ENCODE measurements around the gene ZNF383.
"Not testable (repeated sequence)": the region's sequence is repeated elsewhere in the genome, so short reads cannot be mapped to it uniquely, and the experiment has no call there.

ZNF383 gene

GRCh38 chr19:37217775-37218591, at the start of gene ZNF383:
TSS of gene ZNF383 (plus strand) at chr19:37218214. CDS start at chr19:37230454, 12,240 bp downstream.
- DNase-seq (ENCODE audit: low read depth in 2 of 2): peak; percentile 73 to 82

DNA sequence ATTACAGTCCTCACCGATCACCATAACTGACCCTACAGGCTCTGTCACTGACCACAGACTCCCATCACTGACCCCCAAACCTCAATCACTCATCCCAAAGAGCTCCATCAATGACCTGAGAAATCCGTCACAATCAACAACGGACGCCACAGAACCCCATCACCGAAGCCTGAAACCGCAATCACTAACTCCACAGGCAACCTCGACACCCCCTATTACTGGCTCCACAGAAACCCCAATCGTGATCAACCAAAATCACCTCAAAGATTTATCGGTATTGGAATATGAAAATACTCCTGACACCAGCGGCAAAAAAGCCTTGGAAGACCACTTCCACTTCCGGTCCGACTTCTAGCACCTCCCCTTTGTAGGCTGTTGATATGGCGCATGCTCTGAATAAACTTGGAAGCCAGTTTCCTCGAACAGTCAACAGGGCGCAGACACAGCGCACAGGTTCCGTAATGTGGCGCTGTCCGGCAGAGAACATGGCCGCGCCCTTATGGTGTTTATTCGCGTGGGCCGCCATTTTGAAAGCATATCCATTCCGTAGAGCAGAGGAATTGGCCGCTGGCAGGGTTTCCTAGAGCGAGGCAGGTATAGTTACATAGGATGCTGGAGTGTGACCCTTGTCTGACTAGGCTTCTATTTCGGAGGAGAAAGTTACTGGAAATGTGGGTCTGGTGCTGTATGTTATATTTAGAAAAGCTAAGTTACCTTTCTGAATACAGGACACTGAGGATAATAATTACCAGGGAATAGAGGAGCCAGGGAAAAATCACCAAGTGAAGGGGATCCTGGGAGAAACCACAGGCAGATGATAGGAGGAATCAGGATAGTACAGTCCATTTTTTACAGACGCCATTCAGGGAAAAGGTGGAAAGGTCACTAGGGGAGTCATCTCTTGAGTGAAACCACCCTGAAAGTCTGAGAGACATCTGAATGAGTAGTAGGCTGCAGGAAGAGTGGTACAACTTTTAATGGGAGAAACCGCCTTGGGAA, 45.3 kb upstream of the ZNF383 start, which contains the start of gene ZNF585A:
Gene ZNF585A, minus strand, starts transcription at position 328 of the 999 bp plus-strand sequence. CDS start 2,785 bp downstream, outside the sequence.
- peak; percentile 71 to 80 for DNase-seq (ENCODE audit: low read depth in 2 of 2)

DNA sequence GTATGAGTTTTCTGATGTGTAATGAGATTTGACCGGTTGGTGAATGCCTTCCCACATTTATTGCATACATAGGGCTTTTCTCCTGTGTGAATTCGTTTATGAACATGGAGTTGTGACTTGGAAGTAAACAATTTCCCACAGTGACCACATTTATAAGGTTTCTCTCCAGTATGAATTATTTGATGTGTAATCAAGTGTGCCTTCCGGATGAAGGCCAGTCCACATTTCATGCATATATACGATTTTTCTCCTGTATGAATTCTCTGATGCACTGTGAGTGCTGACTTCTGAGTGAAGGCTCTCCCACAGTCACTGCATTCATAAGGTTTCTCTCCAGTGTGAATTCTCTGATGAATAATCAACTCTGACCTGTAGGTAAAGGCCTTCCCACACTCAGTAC, 31.9 kb upstream of the ZNF383 start:
- not testable (repeated sequence) for DNase-seq (ENCODE audit: low read depth in 2 of 2)

- DNase-seq (ENCODE audit: low read depth in 2 of 2): not testable (repeated sequence)
Measured at GRCh38 chr19:37195248-37195647, 22.8 kb upstream of the ZNF383 start.

GRCh38 chr19:37197115-37197514, 20.9 kb upstream of the ZNF383 start:
- DNase-seq (ENCODE audit: low read depth in 2 of 2): not testable (repeated sequence)

DNA sequence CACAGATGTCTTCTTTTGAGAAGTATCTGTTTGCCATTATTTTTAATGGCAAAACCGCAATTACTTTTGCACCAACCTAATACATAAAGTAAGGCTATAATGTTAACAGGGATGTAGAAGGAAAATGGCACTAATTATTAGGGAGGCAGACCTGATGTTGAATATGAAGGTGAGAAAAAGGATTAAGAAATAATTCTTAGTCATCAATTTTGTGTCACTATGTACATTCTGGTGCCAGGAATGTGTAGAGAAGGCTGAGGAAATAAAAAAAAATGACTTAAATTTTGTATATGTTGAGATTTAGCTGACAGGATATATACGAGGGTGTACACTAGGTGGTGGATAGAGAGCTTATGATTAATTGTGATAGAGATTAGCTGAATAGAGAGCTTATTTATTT, 20.2 kb upstream of the ZNF383 start:
- DNase-seq (ENCODE audit: low read depth in 2 of 2): no peak

GRCh38 chr19:37217480-37217774, 587 bp upstream of the ZNF383 start:
- DNase-seq (ENCODE audit: low read depth in 2 of 2): no peak

DNA sequence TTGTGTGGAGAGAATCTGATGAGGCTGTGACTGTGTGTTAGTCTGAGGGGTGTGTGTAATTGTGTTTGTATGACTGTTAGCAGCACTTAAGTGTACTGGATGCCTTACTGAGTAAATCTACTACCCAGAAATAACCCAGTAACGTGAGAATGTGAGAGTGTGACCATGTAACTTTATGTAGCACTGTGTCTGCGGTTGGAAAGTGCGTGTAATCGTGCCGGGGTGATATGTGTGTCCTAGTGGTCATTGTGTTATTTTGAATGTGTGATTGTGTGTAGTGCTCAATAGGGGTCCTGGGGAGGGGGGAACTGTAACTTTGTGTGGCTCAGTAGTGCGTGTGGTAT, 550 bp downstream of the ZNF383 start:
- DNase-seq (ENCODE audit: low read depth in 2 of 2): peak in 1 of 2 donors; percentile 7

DNA sequence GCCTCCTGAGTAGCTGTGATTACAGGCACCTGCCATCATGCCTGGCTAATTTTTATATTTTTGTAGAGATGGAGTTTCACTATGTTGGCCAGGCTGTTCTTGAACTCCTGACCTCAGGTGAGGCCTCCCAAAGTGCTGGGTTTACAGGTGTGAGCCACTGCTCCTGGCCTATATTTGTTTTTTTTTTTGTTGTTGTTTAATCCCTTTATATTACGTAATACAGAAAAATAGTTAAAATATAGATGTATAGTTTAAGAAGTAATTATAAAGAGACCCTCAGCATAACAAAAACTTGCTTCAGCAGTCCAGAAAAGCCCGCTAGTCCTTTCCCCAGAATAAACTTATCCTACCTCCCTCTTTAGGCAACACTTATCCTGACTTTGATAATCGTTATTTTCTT, 2.4 kb downstream of the ZNF383 start:
- no peak for DNase-seq (ENCODE audit: low read depth in 2 of 2)

- DNase-seq (ENCODE audit: low read depth in 2 of 2): no peak
Measured at GRCh38 chr19:37221136-37221535, 3.1 kb downstream of the ZNF383 start.

DNA sequence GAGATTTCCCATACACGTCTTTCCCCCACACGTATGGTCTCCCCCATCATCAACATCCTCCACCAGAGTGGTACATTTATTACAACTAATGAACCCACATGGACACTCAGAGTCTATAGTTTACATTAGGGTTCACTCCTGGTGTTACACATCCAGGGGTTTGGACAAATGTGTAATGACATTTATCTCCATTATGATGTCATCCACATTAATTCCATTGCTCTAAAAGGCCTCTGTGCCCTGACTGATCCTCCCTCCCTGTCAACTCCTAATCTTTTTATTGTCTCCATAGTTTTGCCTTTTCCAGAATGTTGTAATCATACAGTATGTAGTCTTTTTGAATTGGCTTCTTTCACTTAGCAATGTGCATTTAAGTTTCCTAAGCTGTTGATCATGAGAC, 8.2 kb downstream of the ZNF383 start:
- no peak for DNase-seq (ENCODE audit: low read depth in 2 of 2)

- DNase-seq (ENCODE audit: low read depth in 2 of 2): peak; percentile 6 to 22
Measured at GRCh38 chr19:37227996-37228395, 10.0 kb downstream of the ZNF383 start.

- no peak for DNase-seq (ENCODE audit: low read depth in 2 of 2)
Measured at GRCh38 chr19:37243206-37243632, 25.2 kb downstream of the ZNF383 start.

GRCh38 chr19:37251308-37252229, 33.6 kb downstream of the ZNF383 start:
- DNase-seq (ENCODE audit: low read depth in 2 of 2): peak in 1 of 2 donors; percentile 9

GRCh38 chr19:37263028-37263427, 45.0 kb downstream of the ZNF383 start:
- not testable (repeated sequence) for DNase-seq (ENCODE audit: low read depth in 2 of 2)

- not testable (repeated sequence) for DNase-seq (ENCODE audit: low read depth in 2 of 2)
Measured at GRCh38 chr19:37267005-37267404, 49.0 kb downstream of the ZNF383 start.

DNA sequence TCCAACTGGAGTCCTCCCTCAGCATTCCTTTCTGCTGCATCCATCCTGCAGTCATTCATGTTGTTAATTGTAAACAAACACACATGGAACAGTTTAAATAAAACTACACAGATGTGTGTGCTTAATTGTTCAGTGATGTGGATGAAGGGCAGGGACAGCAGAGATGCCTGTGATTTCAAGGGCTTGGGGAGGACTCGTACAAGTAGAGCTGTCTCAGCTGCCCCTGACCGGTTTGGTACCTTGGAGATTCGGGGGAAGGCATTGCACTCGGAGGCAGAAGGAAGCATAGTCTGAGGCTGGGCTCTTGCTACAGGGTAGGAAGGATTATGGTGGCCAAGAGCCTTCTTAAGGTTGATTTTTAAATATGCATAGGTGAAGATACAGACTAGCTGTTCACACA, 49.7 kb downstream of the ZNF383 start:
- not testable (repeated sequence) for DNase-seq (ENCODE audit: low read depth in 2 of 2)

DNA sequence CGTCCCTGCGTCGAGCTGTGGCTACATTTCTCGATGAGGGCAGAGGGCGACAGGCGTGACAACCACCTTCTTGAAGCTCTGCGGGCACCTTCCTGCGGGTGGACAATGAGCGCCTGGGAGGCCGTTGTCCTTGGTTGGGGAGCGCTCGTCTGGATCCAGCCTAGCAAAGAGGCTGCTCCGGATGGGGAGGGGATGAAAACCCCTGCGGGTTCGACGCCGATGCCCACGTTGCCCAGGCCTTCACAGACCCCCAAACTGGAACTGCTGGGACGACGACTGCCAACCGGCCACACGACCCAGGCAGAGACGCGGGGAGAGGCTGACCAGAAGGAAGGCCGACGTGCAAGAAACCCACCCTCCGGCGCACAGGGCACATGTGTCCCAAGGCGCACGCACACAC, 62.6 kb downstream of the ZNF383 start:
- DNase-seq (ENCODE audit: low read depth in 2 of 2): not testable (repeated sequence)

GRCh38 chr19:37284020-37284419, 66.0 kb downstream of the ZNF383 start:
- DNase-seq (ENCODE audit: low read depth in 2 of 2): not testable (repeated sequence)

- not testable (repeated sequence) for DNase-seq (ENCODE audit: low read depth in 2 of 2)
Measured at GRCh38 chr19:37289229-37289628, 71.2 kb downstream of the ZNF383 start.

Data from stimulated activated CD4-positive, alpha-beta T cell treated with anti-CD3 and anti-CD28 coated beads, Interleukin-4, amount 100 ng/mL, for 48 hours (primary cell).